K562 (cell line): ENCODE results near the gene NHS. TPM values are rescaled to one million over a fixed set of nuclear protein-coding genes. Genes with fewer than 3 reads are reported as not detected.

Experiments
- ATAC-seq: fragments of 200-7000 bp; cut with Tn5 transposase; 3 replicates; pipeline ENCODE4 v1.9.1; 2020; ENCODE audit warnings: moderate library complexity
- BruUV-seq: library from RNA; stranded (reverse); fragments of 400-500 nt; replicated peaks from 2 replicates; lab custom pipeline; 2021; lab: Mats Ljungman, UMichigan
- CTCF ChIA-PET: fragments of 300-600 bp; formaldehyde crosslinking; extraction: SDS; loops from one replicate; lab custom pipeline; 2021; ENCODE audit warnings: low intra/inter-chr PET ratio; lab: Yijun Ruan, JAX
- POLR2A ChIA-PET: fragments of 300-600, 350-650 bp; sonication (Branson Sonifier 250); formaldehyde crosslinking; extraction: SDS; loops from one replicate; lab custom pipeline; 2021; ENCODE audit warnings: antibody characterized with exemption, inconsistent platforms; lab: Yijun Ruan, JAX
- DNase-seq, 4 experiments: peaks; one replicate each; pipeline versions ENCODE4 v3.0.0 to v3.0.0-alpha.2; 2011 to 2018; ENCODE audit warnings: low spot score in 3 of 4, mixed read lengths in 3 of 4; ENCODE audit errors: extremely low read depth in 1 of 4
- FAIRE-seq: peaks from 2 replicates; lab custom pipeline; 2011; peaks lifted over from hg19 to GRCh38; lab: Jason Lieb, UNC
- H2AFZ ChIP-seq: 2 replicates; pipeline ENCODE4 v1.6.0; 2011; ENCODE audit warnings: low read depth, low read length, control low read depth, inconsistent platforms
- H3K27ac ChIP-seq: fragments of 200-600 bp; 3 replicates; pipeline ENCODE4 v1.8.0; 2011; ENCODE audit warnings: low read depth, mild to moderate bottlenecking, control low read depth, inconsistent platforms, low read length, moderate library complexity, mixed read lengths; ENCODE audit errors: extremely low read depth
- H3K27me3 ChIP-seq, 2 experiments: fragments of 300-600 bp in 1 of 2; 2 replicates in 1 of 2; 3 replicates in 1 of 2; pipeline versions ENCODE4 v1.6.0 to v1.8.0; 2011; ENCODE audit warnings: inconsistent platforms in 2 of 2, low read length in 2 of 2, mild to moderate bottlenecking in 1 of 2, mixed read lengths in 1 of 2, moderate library complexity in 1 of 2; ENCODE audit not compliant: control insufficient read depth in 2 of 2, insufficient read depth in 2 of 2
- H3K36me3 ChIP-seq: fragments of 300-600 bp; 3 replicates; pipeline ENCODE4 v1.8.0; 2011; ENCODE audit warnings: mild to moderate bottlenecking, low read length, inconsistent platforms; ENCODE audit not compliant: control insufficient read depth, insufficient read depth
- H3K4me1 ChIP-seq, 2 experiments: fragments of 200-600 bp in 1 of 2; replicated peaks in 1 of 2; 2 replicates in 1 of 2; 3 replicates in 1 of 2; pipeline versions ENCODE4 v1.5.1 to v1.8.0; 2011; ENCODE audit warnings: inconsistent platforms in 2 of 2, low read length in 2 of 2, mild to moderate bottlenecking in 1 of 2, mixed read lengths in 1 of 2, moderate library complexity in 1 of 2; ENCODE audit not compliant: control insufficient read depth in 2 of 2, insufficient read depth in 2 of 2
- H3K4me2 ChIP-seq: 2 replicates; pipeline ENCODE4 v1.6.1; 2011; ENCODE audit warnings: low read length, control low read depth, inconsistent platforms, mixed read lengths; ENCODE audit not compliant: insufficient read depth
- H3K4me3 ChIP-seq: fragments of 200-600 bp; sonication (generic), shearing (Covaris generic); 2 replicates; pipeline ENCODE4 v1.5.1; 2016; ENCODE audit warnings: control low read depth, inconsistent platforms
- H3K79me2 ChIP-seq: fragments of 200-600 bp; 3 replicates; pipeline ENCODE4 v1.8.0; 2011; ENCODE audit warnings: low read length, inconsistent platforms; ENCODE audit not compliant: control insufficient read depth, insufficient read depth
- H3K9ac ChIP-seq, 2 experiments: 2 replicates each; pipeline versions ENCODE4 v1.6.0 to v1.6.1; 2011; ENCODE audit warnings: low read depth in 2 of 2, low read length in 2 of 2, control low read depth in 1 of 2, inconsistent platforms in 1 of 2, mild to moderate bottlenecking in 1 of 2, mixed read lengths in 1 of 2; ENCODE audit not compliant: insufficient read depth in 1 of 2
- H3K9me1 ChIP-seq: one replicate; pipeline ENCODE4 v1.6.0; 2011; ENCODE audit warnings: inconsistent platforms, mild to moderate bottlenecking, low read length, moderate library complexity; ENCODE audit not compliant: control insufficient read depth, insufficient read depth
- H3K9me3 ChIP-seq: replicated peaks from 2 replicates; pipeline ENCODE4 v1.5.1; 2011; ENCODE audit warnings: low read depth, low read length, inconsistent platforms; ENCODE audit not compliant: control insufficient read depth, insufficient read depth
- H4K20me1 ChIP-seq: replicated peaks from 2 replicates; pipeline ENCODE4 v1.6.1; 2011; ENCODE audit warnings: low read length, inconsistent platforms, mixed read lengths; ENCODE audit not compliant: control insufficient read depth, insufficient read depth
- ATF6 ChIP-seq: sonication (generic); formaldehyde crosslinking; IDR thresholded peaks from 2 replicates; pipeline ENCODE4 v1.4.0; 2020; ENCODE audit warnings: mild to moderate bottlenecking, missing genetic modification reagents
- BCOR ChIP-seq: fragments of 450-650 bp; IDR thresholded peaks from 2 replicates; pipeline ENCODE4 v1.6.1; 2016
- HSF4 ChIP-seq: fragments of 250-450 bp; sonication (Bioruptor Pico); IDR thresholded peaks from 2 replicates; pipeline ENCODE4 v2.1.2; 2022; ENCODE audit warnings: mild to moderate bottlenecking, moderate library complexity, borderline replicate concordance
- KAT2B ChIP-seq: IDR thresholded peaks from one replicate; pipeline ENCODE4 v1.6.1; 2012; ENCODE audit warnings: low read depth, mild to moderate bottlenecking, control low read depth, inconsistent platforms, low read length, moderate library complexity
- RFX5 ChIP-seq: IDR thresholded peaks from 2 replicates; pipeline ENCODE4 v1.6.1; 2011; ENCODE audit warnings: low read depth, mild to moderate bottlenecking, improper control_type of control experiment, low read length
- ZBTB1 ChIP-seq: sonication (generic); formaldehyde crosslinking; IDR thresholded peaks from 2 replicates; pipeline ENCODE4 v1.8.1; 2023; ENCODE audit warnings: missing genetic modification reagents, low read depth, mild to moderate bottlenecking, borderline replicate concordance
- ZNF121 ChIP-seq: sonication (generic); formaldehyde crosslinking; conservative IDR thresholded peaks from 2 replicates; pipeline ENCODE4 v1.8.0; 2022; ENCODE audit warnings: missing genetic modification reagents
- ZNF197 ChIP-seq: fragments of 200-800 bp; sonication (Bioruptor generic); IDR thresholded peaks from 2 replicates; pipeline ENCODE4 v1.6.1; 2016; ENCODE audit warnings: low read depth, missing genetic modification characterization, missing compliant biosample characterization
- ZNF311 ChIP-seq: fragments of 250-450 bp; sonication (Bioruptor Pico); IDR thresholded peaks from 2 replicates; pipeline ENCODE4 v1.4.0; 2020; ENCODE audit warnings: mild to moderate bottlenecking, moderate library complexity
- ZNF41 ChIP-seq: fragments of 250-450 bp; sonication (Bioruptor Pico); conservative IDR thresholded peaks from 2 replicates; pipeline ENCODE4 v1.4.0; 2020; ENCODE audit warnings: mild to moderate bottlenecking
- WGBS: fragments of 100-300 bp; shearing (Covaris generic); methylation state at CpG from one replicate; pipeline ENCODE4 v1.1.6; 2016; ENCODE audit warnings: low coverage, mixed read lengths; ENCODE audit not compliant: insufficient coverage; ENCODE audit errors: missing lambda C conversion rate; 5-methylcytosine and 5-hydroxymethylcytosine counted together
- in situ Hi-C: fragments of 300-500 bp; cut with MboI; formaldehyde crosslinking; loops from 4 replicates; pipeline ENCODE4 v1.15.0; 2018; ENCODE audit warnings: inconsistent platforms, mixed read lengths
- intact Hi-C: fragments of 100-400 bp; cut with micrococcal nuclease; formaldehyde crosslinking; loops from 2 replicates; pipeline ENCODE4 v1.14.2; 2022
- polyA plus RNA-seq, 8 experiments: library from polyadenylated mRNA; depleted of rRNA in 4 of 8; stranded (reverse) in 5 of 8; unstranded in 3 of 8; fragments of >200 nt; fragmentation: Nextera tagmentation in 2 of 8; fragmentation: Illumina TruSeq in 1 of 8; extraction: Ambion mirVana in 2 of 8; extraction: Trizol in 1 of 8; gene quantifications; 2 replicates each; pipeline versions ENCODE4 v1.2.1 to v1.2.3, GENCODE V29; 2011 to 2014; ENCODE audit warnings: inconsistent platforms in 1 of 8, missing spikeins in 1 of 8
- total RNA-seq, 7 experiments: library from RNA; depleted of rRNA in 6 of 7; stranded (reverse); fragments of >200 nt in 6 of 7; fragmentation: Illumina TruSeq in 2 of 7; extraction: Trizol in 2 of 7; gene quantifications; 2 replicates each; pipeline versions ENCODE4 v1.2.1 to v1.2.3, GENCODE V29; 2011 to 2021; ENCODE audit warnings: low replicate concordance in 1 of 7
- TF ChIP-seq, protein P1 (sequence below): fragments of 250-450 bp; sonication (Bioruptor Pico); IDR thresholded peaks from 2 replicates; pipeline ENCODE4 v1.5.0; 2020; ENCODE audit warnings: mild to moderate bottlenecking, borderline replicate concordance

Gene NHS
- total and polyA plus RNA-seq, 9 of the 15 experiments (the other 6 are each of a cell fraction or from before 2014, with no cell fraction given) = 0.02 TPM; not detected in 8

- in situ Hi-C loops = no loop called here
- Histone ChIP-seq H3K4me1 (no peaks in the 10 kb centered on the region), H3K9ac (no peak overlapping the region), H3K9me3 (no peaks in the 10 kb centered on the region), H2AFZ (no peak overlapping the region), H3K79me2 (no peaks in the 10 kb centered on the region), H3K36me3 (no peaks in the 10 kb centered on the region), H3K27ac (no peak overlapping the region), H3K27me3 (peaks cover 0 to 5% of the 10 kb centered on the region in 2 experiments; a peak in 1 of 5 replicates), H4K20me1 (no peaks in the 10 kb centered on the region), H3K9me1 (no peaks in the 10 kb centered on the region), H3K4me3 (no peak overlapping the region), H3K4me2 (no peak overlapping the region)
- intact Hi-C loops = no loop called here
- WGBS = 12% methylated on average over 8 of the region's 8 CpGs
- ChIA-PET POLR2A (no interaction called here), CTCF (no interaction called here)
- FAIRE-seq = no peak
- BruUV-seq = no TSS peak
- no peak for DNase-seq
- ATAC-seq = no peak
- TF ChIP-seq HSF4 = no peak
- TF ChIP-seq BCOR = no peak
- TF ChIP-seq ZNF311 (CRISPR knock-in tag) = no peak
- no peak for TF ChIP-seq RFX5
- TF ChIP-seq, protein P1, sequence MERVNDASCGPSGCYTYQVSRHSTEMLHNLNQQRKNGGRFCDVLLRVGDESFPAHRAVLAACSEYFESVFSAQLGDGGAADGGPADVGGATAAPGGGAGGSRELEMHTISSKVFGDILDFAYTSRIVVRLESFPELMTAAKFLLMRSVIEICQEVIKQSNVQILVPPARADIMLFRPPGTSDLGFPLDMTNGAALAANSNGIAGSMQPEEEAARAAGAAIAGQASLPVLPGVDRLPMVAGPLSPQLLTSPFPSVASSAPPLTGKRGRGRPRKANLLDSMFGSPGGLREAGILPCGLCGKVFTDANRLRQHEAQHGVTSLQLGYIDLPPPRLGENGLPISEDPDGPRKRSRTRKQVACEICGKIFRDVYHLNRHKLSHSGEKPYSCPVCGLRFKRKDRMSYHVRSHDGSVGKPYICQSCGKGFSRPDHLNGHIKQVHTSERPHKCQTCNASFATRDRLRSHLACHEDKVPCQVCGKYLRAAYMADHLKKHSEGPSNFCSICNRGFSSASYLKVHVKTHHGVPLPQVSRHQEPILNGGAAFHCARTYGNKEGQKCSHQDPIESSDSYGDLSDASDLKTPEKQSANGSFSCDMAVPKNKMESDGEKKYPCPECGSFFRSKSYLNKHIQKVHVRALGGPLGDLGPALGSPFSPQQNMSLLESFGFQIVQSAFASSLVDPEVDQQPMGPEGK = no peak
- no peak for TF ChIP-seq ZNF121 (CRISPR knock-in tag)
- TF ChIP-seq KAT2B = no peak
- no peak for TF ChIP-seq ZNF197
- TF ChIP-seq ZBTB1 (CRISPR knock-in tag) = no peak
- TF ChIP-seq ATF6 (CRISPR knock-in tag) = no peak
- no peak for TF ChIP-seq ZNF41
Observed at GRCh38 chrX:17525762-17526555, 151.0 kb downstream of the NHS start.
